Liver (tissue), 3 donors: ENCODE measurements around the gene KCTD3.
A peak's percentile ranks its signal among the peaks of the same experiment; 100 is the strongest.

Source experiments
- CTCF ChIP-seq: fragments of 150-350 bp; IDR thresholded peaks from 2 replicates; pipeline ENCODE4 v1.5.1; 2017; ENCODE audit warnings: improper control_type of control experiment, low read depth, low read length; ENCODE audit not compliant: missing input control
- GABPA ChIP-seq, 2 donors: IDR thresholded peaks in 1 of 2; conservative IDR thresholded peaks in 1 of 2; 2 replicates each; pipeline ENCODE4 v1.6.1; 2016; ENCODE audit warnings: antibody characterized with exemption in 2 of 2, mild to moderate bottlenecking in 1 of 2, moderate library complexity in 1 of 2
- HNF4A ChIP-seq, 2 donors: conservative IDR thresholded peaks; 2 replicates each; pipeline ENCODE4 v1.6.1; 2016; ENCODE audit warnings: antibody characterized with exemption in 2 of 2, mild to moderate bottlenecking in 2 of 2
- MAX ChIP-seq: IDR thresholded peaks from 2 replicates; pipeline ENCODE4 v1.6.1; 2016; ENCODE audit warnings: antibody characterized with exemption
- NR2F2 ChIP-seq: IDR thresholded peaks from 2 replicates; pipeline ENCODE4 v1.6.1; 2016; ENCODE audit warnings: antibody characterized with exemption
- RAD21 ChIP-seq, 2 donors: IDR thresholded peaks; 2 replicates each; pipeline ENCODE4 v1.6.1; 2016; ENCODE audit warnings: antibody characterized with exemption in 2 of 2, mild to moderate bottlenecking in 2 of 2
- REST ChIP-seq: IDR thresholded peaks from 2 replicates; pipeline ENCODE4 v1.6.1; 2016; ENCODE audit warnings: antibody characterized with exemption, mild to moderate bottlenecking
- RXRA ChIP-seq, 2 donors: IDR thresholded peaks; 2 replicates each; pipeline ENCODE4 v1.6.1; 2017 to 2018; ENCODE audit warnings: antibody characterized with exemption in 2 of 2, mild to moderate bottlenecking in 1 of 2
- TAF1 ChIP-seq: conservative IDR thresholded peaks from 2 replicates; pipeline ENCODE4 v1.6.1; 2016; ENCODE audit warnings: antibody characterized with exemption, mild to moderate bottlenecking
- YY1 ChIP-seq: IDR thresholded peaks from 2 replicates; pipeline ENCODE4 v1.6.1; 2016; ENCODE audit warnings: antibody characterized with exemption, mild to moderate bottlenecking
- donor health status: healthy.
- donor health status: healthy.

- TF ChIP-seq YY1 (no peak), CTCF (peak; percentile 66), RXRA (IDR thresholded peaks at IDR 0.05) (no peak), HNF4A (conservative IDR thresholded peaks at IDR 0.05) (no peak), REST (no peak), TAF1 (no peak), GABPA (IDR thresholded peaks at IDR 0.05 in 1 of 2, conservative IDR thresholded peaks at IDR 0.05 in 1 of 2) (no peak), RAD21 (IDR thresholded peaks at IDR 0.05) (peak; percentile 89 to 90), MAX (no peak), NR2F2 (no peak)
Observed at GRCh38 chr1:215526147-215526845, 40.8 kb upstream of the KCTD3 start.
